HCT116 (cell line): ENCODE measurements around the gene IL22RA2.

Experiments
- EZH2phosphoT487 ChIP-seq: fragments of 200-600 bp; IDR thresholded peaks from 2 replicates; pipeline ENCODE4 v1.6.1; 2018; ENCODE audit warnings: antibody characterized with exemption, borderline replicate concordance
- POLR2AphosphoS5 ChIP-seq: IDR thresholded peaks from 2 replicates; pipeline ENCODE4 v1.6.1; 2011; ENCODE audit warnings: mild to moderate bottlenecking, low read depth, low read length, moderate library complexity
- TF ChIP-seq, protein P1 (sequence below): IDR thresholded peaks from 2 replicates; pipeline ENCODE4 v1.6.1; 2012
- TF ChIP-seq, protein P2 (sequence below), 3 experiments: fragments of 200-600 bp in 1 of 3; sonication (generic) in 1 of 3; IDR thresholded peaks in 2 of 3; conservative IDR thresholded peaks in 1 of 3; 2 replicates each; pipeline ENCODE4 v1.5.1; 2012 to 2017; ENCODE audit warnings: low read depth in 2 of 3, low read length in 2 of 3, antibody characterized with exemption in 1 of 3, borderline replicate concordance in 1 of 3, control low read depth in 1 of 3, mild to moderate bottlenecking in 1 of 3, mixed read lengths in 1 of 3, mixed run types in 1 of 3, moderate library complexity in 1 of 3; ENCODE audit not compliant: insufficient read depth in 1 of 3

DNA sequence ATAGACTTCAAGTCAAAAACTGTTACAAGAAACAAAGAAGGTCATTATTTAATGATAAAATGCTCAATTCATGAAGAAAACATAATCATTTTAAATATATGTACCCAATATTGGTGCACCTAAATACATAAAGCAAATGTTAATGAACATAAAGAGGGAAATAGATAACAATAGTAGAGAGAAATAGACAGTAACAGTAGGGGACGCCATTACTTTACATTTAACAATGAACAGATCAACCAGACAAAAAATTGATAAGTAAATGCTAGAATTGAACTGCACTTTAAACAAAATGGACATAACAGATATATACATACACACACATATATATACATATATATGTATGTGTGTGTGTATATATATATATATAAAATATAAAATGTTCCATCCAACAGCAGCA is 37.4 kb downstream of the IL22RA2 start:
- TF ChIP-seq, protein P1, sequence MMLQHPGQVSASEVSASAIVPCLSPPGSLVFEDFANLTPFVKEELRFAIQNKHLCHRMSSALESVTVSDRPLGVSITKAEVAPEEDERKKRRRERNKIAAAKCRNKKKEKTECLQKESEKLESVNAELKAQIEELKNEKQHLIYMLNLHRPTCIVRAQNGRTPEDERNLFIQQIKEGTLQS: no peak
- TF ChIP-seq, protein P2, sequence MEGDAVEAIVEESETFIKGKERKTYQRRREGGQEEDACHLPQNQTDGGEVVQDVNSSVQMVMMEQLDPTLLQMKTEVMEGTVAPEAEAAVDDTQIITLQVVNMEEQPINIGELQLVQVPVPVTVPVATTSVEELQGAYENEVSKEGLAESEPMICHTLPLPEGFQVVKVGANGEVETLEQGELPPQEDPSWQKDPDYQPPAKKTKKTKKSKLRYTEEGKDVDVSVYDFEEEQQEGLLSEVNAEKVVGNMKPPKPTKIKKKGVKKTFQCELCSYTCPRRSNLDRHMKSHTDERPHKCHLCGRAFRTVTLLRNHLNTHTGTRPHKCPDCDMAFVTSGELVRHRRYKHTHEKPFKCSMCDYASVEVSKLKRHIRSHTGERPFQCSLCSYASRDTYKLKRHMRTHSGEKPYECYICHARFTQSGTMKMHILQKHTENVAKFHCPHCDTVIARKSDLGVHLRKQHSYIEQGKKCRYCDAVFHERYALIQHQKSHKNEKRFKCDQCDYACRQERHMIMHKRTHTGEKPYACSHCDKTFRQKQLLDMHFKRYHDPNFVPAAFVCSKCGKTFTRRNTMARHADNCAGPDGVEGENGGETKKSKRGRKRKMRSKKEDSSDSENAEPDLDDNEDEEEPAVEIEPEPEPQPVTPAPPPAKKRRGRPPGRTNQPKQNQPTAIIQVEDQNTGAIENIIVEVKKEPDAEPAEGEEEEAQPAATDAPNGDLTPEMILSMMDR (IDR thresholded peaks at IDR 0.05 in 2 of 3, conservative IDR thresholded peaks at IDR 0.05 in 1 of 3; ENCODE audit: borderline replicate concordance in 1 of 3, insufficient read depth in 1 of 3, low read depth in 2 of 3, low read length in 2 of 3): peak in 1 of 3 experiments; percentile 14; a peak in 1 of 6 replicates
- TF ChIP-seq EZH2phosphoT487 (no peak), POLR2AphosphoS5 (no peak)
